Uterus (tissue), 2 donors: ENCODE measurements around the gene EID3.

Experiments
- POLR2A ChIP-seq, 2 donors: fragments of 450-650 bp; IDR thresholded peaks; one replicate each; pipeline ENCODE4 v1.6.1; 2016; ENCODE audit warnings: antibody characterized with exemption in 2 of 2, mild to moderate bottlenecking in 1 of 2, moderate library complexity in 1 of 2
- TF ChIP-seq, protein P1 (sequence below), 4 experiments: fragments of 200-600 bp in 2 of 4; fragments of 450-650 bp in 2 of 4; sonication (generic) in 2 of 4; IDR thresholded peaks; one replicate each; pipeline ENCODE4 v1.5.1; 2016 to 2019; ENCODE audit warnings: antibody characterized with exemption in 4 of 4, mild to moderate bottlenecking in 2 of 4, moderate library complexity in 1 of 4

DNA sequence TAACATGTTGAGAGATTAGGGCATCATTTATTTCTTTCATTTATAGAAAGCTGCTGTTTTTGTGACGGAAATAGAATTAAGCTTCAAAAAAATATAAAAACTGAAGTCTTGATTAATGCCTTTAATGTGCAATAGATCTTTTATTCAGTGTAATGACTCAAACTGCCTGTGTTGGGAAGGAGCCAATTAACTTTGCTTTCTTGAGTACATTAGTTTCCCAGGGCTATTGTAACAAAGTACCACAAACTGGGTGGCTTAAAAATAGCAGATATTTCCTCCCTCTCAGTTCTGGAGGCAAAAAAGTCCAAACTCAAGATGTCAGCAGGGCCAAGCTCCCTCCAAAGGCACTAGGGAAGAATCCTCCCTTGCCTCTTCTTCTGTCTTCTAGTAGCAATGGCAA lies 36.6 kb downstream of the EID3 start:
- TF ChIP-seq, protein P1, sequence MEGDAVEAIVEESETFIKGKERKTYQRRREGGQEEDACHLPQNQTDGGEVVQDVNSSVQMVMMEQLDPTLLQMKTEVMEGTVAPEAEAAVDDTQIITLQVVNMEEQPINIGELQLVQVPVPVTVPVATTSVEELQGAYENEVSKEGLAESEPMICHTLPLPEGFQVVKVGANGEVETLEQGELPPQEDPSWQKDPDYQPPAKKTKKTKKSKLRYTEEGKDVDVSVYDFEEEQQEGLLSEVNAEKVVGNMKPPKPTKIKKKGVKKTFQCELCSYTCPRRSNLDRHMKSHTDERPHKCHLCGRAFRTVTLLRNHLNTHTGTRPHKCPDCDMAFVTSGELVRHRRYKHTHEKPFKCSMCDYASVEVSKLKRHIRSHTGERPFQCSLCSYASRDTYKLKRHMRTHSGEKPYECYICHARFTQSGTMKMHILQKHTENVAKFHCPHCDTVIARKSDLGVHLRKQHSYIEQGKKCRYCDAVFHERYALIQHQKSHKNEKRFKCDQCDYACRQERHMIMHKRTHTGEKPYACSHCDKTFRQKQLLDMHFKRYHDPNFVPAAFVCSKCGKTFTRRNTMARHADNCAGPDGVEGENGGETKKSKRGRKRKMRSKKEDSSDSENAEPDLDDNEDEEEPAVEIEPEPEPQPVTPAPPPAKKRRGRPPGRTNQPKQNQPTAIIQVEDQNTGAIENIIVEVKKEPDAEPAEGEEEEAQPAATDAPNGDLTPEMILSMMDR (IDR thresholded peaks at IDR 0.05) = no peak
- TF ChIP-seq POLR2A (IDR thresholded peaks at IDR 0.05) = no peak
